ENCODE measurements around the gene GALNT7.

GALNT7 gene

DNA sequence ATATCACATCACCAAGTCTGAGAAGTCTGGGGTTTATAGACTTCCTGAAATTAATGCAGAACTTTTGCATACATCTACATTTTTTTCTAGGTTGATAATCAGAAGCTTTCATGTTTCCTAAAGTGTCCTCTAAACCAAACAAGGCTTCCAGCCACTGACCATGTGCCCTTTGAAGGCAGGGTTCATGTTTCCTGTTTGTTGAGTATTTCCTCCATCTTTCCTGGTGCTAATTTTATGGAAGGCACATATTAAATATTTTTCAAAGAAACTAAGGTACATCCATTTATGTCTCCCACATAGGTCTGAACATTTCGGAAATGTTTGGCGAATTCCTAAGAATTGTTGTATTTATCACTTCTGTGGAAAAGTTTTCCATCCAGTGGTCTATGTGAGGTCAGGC is 5.6 kb downstream of the GALNT7 start:
- TF ChIP-seq POLR2AphosphoS5 (IDR thresholded peaks at IDR 0.05; ENCODE audit: low read depth, low read length) (no peak), REST (IDR thresholded peaks at IDR 0.05; ENCODE audit: insufficient read depth in 1 of 2, low read depth in 2 of 2, low read length in 2 of 2) (no peak), SIN3A (IDR thresholded peaks at IDR 0.05; ENCODE audit: borderline replicate concordance, insufficient read depth, low read length) (no peak), FOXP2 (optimal IDR thresholded peaks at IDR 0.05; ENCODE audit: borderline replicate concordance, extremely low read depth, extremely low read length, insufficient read depth) (no peak), TAF1 (IDR thresholded peaks at IDR 0.05; ENCODE audit: borderline replicate concordance, insufficient read depth, low read length) (no peak)

DNA sequence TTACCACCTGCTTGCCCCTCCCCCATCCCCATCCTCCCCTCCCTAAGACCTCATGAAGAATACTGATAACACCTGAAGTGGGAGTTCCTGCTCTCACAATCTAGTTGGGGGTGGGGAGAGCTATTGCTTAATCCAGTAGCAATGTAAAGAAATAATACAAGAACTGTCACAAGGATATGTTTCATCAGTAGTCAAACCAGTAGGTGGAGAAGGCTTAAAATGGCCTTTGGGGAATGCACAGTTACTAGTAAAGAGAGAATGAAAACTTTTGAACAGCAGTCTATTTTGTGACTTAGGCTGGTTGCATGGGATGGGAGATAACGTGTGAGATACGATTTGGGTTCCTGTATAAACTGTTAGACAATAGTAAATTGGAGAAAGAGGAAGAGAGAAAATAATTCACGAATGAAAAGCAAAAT is 6.0 kb downstream of the GALNT7 start:
- no peak for TF ChIP-seq POLR2AphosphoS5 (IDR thresholded peaks at IDR 0.05; ENCODE audit: low read depth, low read length)
- TF ChIP-seq SIN3A (IDR thresholded peaks at IDR 0.05; ENCODE audit: borderline replicate concordance, insufficient read depth, low read length) = no peak
- no peak for TF ChIP-seq TAF1 (IDR thresholded peaks at IDR 0.05; ENCODE audit: borderline replicate concordance, insufficient read depth, low read length)
- TF ChIP-seq REST (IDR thresholded peaks at IDR 0.05; ENCODE audit: insufficient read depth in 1 of 2, low read depth in 2 of 2, low read length in 2 of 2) = no peak
- no peak for TF ChIP-seq FOXP2 (optimal IDR thresholded peaks at IDR 0.05; ENCODE audit: borderline replicate concordance, extremely low read depth, extremely low read length, insufficient read depth)

- TF ChIP-seq FOXP2 (optimal IDR thresholded peaks at IDR 0.05; ENCODE audit: borderline replicate concordance, extremely low read depth, extremely low read length, insufficient read depth) = no peak
Measured at GRCh38 chr4:173176010-173176409, 7.4 kb downstream of the GALNT7 start.

- TF ChIP-seq SIN3A (IDR thresholded peaks at IDR 0.05; ENCODE audit: borderline replicate concordance, insufficient read depth, low read length) (no peak), POLR2AphosphoS5 (IDR thresholded peaks at IDR 0.05; ENCODE audit: low read depth, low read length) (no peak), FOXP2 (optimal IDR thresholded peaks at IDR 0.05; ENCODE audit: borderline replicate concordance, extremely low read depth, extremely low read length, insufficient read depth) (no peak), REST (IDR thresholded peaks at IDR 0.05; ENCODE audit: insufficient read depth in 1 of 2, low read depth in 2 of 2, low read length in 2 of 2) (no peak), TAF1 (IDR thresholded peaks at IDR 0.05; ENCODE audit: borderline replicate concordance, insufficient read depth, low read length) (no peak)
Measured at GRCh38 chr4:173177232-173177631, 8.6 kb downstream of the GALNT7 start.

GRCh38 chr4:173178144-173178543 is 9.5 kb downstream of the GALNT7 start:
- TF ChIP-seq FOXP2 (optimal IDR thresholded peaks at IDR 0.05; ENCODE audit: borderline replicate concordance, extremely low read depth, extremely low read length, insufficient read depth) = no peak
- TF ChIP-seq REST (IDR thresholded peaks at IDR 0.05; ENCODE audit: insufficient read depth in 1 of 2, low read depth in 2 of 2, low read length in 2 of 2) = no peak
- TF ChIP-seq TAF1 (IDR thresholded peaks at IDR 0.05; ENCODE audit: borderline replicate concordance, insufficient read depth, low read length) = no peak
- TF ChIP-seq POLR2AphosphoS5 (IDR thresholded peaks at IDR 0.05; ENCODE audit: low read depth, low read length) = no peak
- no peak for TF ChIP-seq SIN3A (IDR thresholded peaks at IDR 0.05; ENCODE audit: borderline replicate concordance, insufficient read depth, low read length)

Measured in PFSK-1 (cell line).